HT1080 (cell line): ENCODE measurements around the gene SLC12A2. TPM values are rescaled to one million over a fixed set of nuclear protein-coding genes. Genes with fewer than 3 reads are reported as not detected.

Source experiments
- DNase-seq: peaks from one replicate; pipeline ENCODE4 v3.0.0-alpha.2; 2015; ENCODE audit warnings: low read depth
- total RNA-seq: library from RNA; depleted of rRNA; stranded (reverse); fragments of >200 nt; shearing (Covaris generic); gene quantifications from 2 replicates; pipeline ENCODE4 v1.2.3, GENCODE V29; 2014

SLC12A2 gene
- total RNA-seq, 1 experiment from 2014 or later: 14.9 TPM

DNA sequence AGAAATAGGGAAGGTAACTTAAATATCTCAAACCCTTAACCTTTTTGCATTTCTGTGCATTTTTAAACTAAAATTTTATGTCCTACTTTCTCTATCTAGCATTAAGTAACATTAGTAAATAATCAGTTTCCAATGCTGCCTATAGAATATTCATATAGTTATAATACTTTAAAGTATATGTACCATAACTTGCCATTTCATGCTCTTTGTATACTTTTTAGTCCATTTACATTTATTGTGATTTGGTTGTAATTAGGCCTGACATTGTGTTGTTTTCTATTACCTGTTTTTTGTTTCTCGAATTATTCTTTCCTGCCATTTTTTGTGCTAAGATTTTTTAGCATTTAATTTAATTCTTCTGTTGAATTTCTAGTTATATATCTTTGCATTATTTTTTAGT lies 13.7 kb downstream of the SLC12A2 start:
- no peak for DNase-seq

- no peak for DNase-seq
Observed at GRCh38 chr5:128097781-128098180, 14.2 kb downstream of the SLC12A2 start.

DNA sequence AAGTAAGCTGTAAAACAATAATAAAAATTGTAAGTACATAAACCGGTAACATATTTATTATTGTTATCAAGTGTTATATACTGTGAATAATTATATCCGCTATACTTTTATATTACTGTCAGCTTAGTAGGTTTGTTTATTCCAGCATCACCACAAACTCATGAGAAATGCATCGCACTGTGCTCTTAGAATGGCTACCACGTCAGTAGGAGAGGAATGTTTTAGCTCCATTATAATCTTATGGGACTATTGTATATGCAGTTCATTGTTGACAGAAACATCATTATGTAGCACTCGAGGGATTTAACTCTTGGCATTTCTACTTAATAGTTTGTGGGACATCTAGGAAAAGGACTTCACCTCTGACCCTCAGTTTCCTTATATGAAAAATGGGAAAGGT lies 16.4 kb downstream of the SLC12A2 start:
- DNase-seq: no peak

DNA sequence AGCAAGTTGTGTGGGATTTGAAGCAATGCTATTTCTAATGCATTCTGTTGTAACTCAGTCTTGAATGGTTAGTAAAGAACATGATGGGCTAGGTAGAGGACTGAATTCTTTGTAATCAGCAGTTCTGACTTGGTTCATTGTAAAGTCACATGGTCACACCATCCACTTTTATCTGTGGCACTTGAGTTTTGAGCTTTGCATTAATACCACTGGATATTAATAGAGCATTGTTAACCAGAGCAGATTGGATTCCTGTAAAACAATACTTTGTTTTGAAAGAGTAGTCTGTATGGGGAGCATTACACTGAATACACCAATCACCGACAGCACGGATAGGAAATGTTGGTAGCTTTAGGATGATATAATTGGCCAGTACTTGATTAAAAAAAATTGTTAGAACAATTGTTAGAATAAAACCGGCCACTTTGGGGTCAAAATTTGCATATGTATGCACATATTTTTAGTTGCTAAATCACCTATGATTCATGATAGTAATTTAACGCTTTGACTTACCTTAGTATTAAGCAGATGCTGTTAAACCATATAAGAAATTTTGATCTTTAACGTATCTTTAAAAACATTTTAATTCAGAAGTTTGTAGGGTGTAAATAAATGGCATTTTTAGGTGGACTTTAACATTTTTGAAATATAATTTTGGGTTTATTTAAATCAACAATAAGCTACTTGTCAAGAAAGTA lies 17.4 kb downstream of the SLC12A2 start:
- DNase-seq: no peak

GRCh38 chr5:128101676-128102075 lies 18.1 kb downstream of the SLC12A2 start:
- no peak for DNase-seq

DNA sequence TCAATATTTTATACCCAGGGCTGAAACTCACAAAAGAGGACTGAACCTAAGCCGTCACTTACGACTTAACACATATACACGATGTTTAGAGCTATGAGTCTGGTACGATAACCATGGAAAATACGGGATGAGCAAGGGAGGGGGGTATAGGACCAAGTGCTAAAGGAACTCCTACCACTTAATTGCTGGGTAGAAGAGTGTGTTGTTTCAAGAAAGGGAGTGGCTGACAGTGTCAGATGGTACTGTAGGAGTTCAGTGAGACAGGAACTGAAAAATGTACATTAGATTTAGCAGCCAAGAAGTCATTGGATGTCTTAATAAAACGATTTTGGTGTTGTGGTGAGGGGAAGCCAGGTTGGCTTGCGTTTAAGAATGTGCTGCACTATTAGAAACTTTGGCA lies 21.6 kb downstream of the SLC12A2 start:
- DNase-seq: no peak

- no peak for DNase-seq
Observed at GRCh38 chr5:128109138-128109537, 25.6 kb downstream of the SLC12A2 start.

GRCh38 chr5:128109766-128110165 lies 26.2 kb downstream of the SLC12A2 start:
- DNase-seq: no peak

DNA sequence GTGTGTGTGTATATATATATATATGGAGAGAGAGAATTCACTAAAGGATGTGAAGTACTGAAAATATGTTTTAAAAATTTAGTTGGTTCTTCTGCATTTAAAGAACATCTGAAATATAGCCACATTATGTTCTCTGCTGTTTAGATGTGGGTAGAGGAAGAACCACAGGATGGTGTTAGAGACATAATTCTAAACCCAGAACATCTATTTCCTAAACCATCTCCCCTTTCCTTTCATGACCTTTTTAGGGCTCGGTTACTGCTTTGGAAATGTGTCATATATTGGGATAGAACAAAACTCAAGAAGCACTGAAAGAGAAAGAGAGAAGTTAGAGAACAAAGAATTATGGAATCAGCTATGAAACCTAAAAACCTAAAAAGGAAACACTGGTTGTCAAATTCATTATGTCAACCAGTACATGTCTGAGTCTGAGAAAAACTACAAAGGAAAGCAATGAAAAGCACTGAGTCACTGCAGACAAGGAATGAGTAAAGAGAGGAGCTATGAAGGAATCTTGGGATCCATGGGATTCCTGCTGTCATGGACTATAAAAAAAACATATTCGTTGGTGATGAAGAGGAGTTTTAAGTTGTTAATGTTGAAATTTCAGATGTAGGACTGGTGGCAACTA lies 28.4 kb downstream of the SLC12A2 start:
- DNase-seq: peak; percentile 69

- no peak for DNase-seq
Observed at GRCh38 chr5:128116445-128116844, 32.9 kb downstream of the SLC12A2 start.

DNA sequence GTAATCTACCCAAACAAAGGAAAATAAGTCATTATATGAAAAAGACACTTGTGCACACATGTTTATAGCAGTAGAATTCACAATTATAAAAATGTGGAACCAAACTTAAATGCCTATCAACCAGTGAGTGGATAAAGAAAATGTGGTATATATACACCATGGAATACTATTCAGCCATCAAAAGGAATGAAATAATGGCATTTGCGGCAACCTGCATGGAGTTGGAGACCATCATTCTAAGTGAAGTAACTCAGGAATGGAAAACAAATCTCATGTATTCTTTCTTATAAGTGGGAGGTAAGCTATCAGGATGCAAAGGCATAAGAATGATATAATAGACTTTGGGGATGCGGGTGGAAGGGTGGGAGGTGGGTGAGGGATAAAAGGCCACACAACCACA lies 34.6 kb downstream of the SLC12A2 start:
- DNase-seq: no peak

GRCh38 chr5:128121651-128122050 lies 38.1 kb downstream of the SLC12A2 start:
- no peak for DNase-seq

GRCh38 chr5:128123936-128124335 lies 40.4 kb downstream of the SLC12A2 start:
- no peak for DNase-seq

- DNase-seq: no peak
Observed at GRCh38 chr5:128126241-128126640, 42.7 kb downstream of the SLC12A2 start.

- no peak for DNase-seq
Observed at GRCh38 chr5:128132499-128132898, 48.9 kb downstream of the SLC12A2 start.

DNA sequence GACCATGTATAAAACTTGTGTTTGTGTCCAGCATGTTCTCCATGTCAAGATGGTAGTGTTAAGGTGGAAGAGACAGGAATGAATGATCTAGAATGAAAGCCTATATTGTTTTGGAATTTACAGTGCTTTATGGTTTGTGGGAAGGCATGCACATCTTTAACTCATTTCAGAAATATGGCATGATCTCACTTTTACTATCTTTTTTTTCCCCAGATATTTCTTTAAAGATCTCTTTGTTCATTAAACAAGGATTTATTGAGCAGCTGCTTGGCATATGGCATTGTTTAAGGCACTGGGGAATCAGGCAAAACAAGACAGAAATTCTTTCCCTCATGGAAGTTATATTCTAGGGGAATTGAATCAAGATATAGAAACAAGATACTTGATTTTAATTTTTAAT lies 51.7 kb downstream of the SLC12A2 start:
- DNase-seq: no peak

GRCh38 chr5:128143911-128144310 lies 60.3 kb downstream of the SLC12A2 start:
- no peak for DNase-seq

GRCh38 chr5:128144491-128144890 lies 60.9 kb downstream of the SLC12A2 start:
- no peak for DNase-seq

DNA sequence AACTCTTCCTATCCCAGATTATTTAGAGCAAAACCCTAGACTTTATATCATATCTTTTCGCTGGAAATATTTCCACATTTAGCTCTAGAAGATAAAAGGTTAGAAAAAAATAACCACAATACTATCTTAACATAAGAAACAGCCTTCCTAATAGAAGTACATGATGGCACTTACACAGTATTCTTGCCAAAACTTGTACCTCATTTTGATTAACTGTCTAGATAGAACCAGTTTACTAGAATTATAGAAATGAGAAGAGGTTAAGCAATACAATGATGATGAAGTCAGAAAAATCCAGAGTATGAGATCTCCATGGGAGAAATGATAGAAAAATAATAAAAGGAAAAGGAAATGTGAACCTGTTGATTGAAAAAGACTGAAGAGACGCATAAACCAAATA lies 63.1 kb downstream of the SLC12A2 start:
- DNase-seq: no peak

DNA sequence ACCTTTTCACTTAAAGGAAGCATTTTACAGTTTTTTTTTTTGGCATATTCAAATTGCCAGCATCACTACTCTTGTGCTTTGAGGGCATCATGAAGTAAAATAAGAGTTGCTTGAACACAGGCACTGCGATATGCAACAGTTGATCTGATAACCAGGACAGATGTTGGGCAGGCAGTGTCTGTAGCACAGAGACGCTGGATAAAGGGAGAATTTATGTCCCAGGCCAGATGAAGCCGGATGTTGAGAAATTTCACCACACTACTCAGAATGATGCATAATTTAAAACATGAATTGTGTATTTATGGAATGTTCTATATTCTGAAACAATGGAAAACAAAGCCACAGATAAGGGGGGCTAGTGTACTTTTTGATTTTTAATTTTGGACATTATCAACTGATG lies 71.4 kb downstream of the SLC12A2 start:
- DNase-seq: no peak

DNA sequence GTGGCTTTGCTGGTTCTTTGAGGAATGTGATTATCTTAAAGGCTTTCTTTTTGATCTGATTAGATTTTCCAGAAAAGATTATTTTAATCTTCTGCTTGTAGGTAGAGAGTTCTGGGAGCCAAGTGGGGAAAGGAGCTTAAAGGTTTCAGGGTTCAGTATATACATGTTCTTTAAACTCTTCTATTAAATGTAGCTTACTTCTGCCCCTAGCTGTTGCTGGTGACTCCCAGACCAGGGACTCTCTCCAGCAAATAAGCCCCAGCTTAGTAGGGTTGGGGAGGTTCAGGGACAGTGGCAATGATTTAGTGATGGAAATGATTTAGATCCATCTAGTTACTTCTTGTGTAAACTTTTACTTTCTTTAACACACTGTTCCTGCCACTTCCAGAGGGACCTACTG lies 72.2 kb downstream of the SLC12A2 start:
- no peak for DNase-seq

GRCh38 chr5:128156521-128156920 lies 73.0 kb downstream of the SLC12A2 start:
- no peak for DNase-seq

DNA sequence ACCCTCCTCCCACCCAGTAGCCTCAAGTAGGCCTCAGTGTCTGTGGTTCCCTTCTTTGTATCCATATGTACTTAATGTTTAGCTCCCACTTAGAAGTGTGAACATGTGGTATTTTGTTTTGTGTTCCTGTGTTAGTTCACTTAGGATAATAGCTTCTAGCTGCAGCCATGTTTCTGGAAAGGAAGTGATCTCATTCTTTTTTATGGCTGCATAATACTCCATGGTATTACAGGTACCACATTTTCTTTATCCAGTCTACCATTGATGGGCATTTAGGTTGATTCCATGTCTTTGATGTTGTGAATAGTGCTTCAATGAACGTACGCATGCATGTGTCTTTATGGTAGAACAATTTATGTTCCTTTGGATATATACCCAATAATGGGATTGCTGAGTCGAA lies 74.8 kb downstream of the SLC12A2 start:
- no peak for DNase-seq
